ENCODE data around the gene KCNJ8.
A peak's percentile ranks its signal among the peaks of the same experiment; 100 is the strongest.

- TF ChIP-seq CTCF (IDR thresholded peaks at IDR 0.05) (no peak), EZH2 (IDR thresholded peaks at IDR 0.05) (peak; percentile 51)
These were observed at the start of gene KCNJ8 for GRCh38 chr12:21774358-21775132.
